Neural progenitor cell (in vitro differentiated cells): ENCODE data around the gene EPGN.

Source experiments
- EZH2 ChIP-seq: fragments of 200-600 bp; sonication (generic); IDR thresholded peaks from 2 replicates; pipeline ENCODE4 v1.6.1; 2017; ENCODE audit warnings: antibody characterized with exemption, mild to moderate bottlenecking, moderate library complexity
- EZH2phosphoT487 ChIP-seq: fragments of 200-600 bp; sonication (generic); IDR thresholded peaks from 2 replicates; pipeline ENCODE4 v1.6.1; 2017; ENCODE audit warnings: antibody characterized with exemption
- TF ChIP-seq, protein P1 (sequence below): fragments of 200-600 bp; sonication (generic); IDR thresholded peaks from 2 replicates; pipeline ENCODE4 v1.5.1; 2017; ENCODE audit warnings: antibody characterized with exemption, mild to moderate bottlenecking

DNA sequence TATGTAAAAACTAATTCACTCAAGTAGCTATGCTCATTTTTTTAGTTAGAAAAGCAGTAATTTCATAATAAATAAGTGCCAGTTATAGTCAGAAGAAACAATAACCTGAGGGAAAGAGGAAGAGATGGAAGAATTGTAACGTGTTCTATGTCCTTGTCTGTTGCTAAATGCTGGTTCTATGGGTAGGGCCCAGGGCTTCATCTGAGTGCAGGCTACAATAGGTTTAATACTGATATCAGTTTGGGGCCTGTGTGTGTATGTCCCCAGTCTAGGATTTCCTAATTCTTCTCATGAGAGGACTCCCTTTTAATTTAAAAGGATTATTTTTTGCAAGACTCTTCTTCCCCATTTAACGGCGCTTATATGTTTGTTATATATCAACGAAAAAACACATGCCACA is 53.4 kb downstream of the EPGN start:
- TF ChIP-seq, protein P1, sequence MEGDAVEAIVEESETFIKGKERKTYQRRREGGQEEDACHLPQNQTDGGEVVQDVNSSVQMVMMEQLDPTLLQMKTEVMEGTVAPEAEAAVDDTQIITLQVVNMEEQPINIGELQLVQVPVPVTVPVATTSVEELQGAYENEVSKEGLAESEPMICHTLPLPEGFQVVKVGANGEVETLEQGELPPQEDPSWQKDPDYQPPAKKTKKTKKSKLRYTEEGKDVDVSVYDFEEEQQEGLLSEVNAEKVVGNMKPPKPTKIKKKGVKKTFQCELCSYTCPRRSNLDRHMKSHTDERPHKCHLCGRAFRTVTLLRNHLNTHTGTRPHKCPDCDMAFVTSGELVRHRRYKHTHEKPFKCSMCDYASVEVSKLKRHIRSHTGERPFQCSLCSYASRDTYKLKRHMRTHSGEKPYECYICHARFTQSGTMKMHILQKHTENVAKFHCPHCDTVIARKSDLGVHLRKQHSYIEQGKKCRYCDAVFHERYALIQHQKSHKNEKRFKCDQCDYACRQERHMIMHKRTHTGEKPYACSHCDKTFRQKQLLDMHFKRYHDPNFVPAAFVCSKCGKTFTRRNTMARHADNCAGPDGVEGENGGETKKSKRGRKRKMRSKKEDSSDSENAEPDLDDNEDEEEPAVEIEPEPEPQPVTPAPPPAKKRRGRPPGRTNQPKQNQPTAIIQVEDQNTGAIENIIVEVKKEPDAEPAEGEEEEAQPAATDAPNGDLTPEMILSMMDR = no peak
- TF ChIP-seq EZH2 (no peak), EZH2phosphoT487 (no peak)
